H1 (cell line): ENCODE measurements around the gene ME3. TPM values are rescaled to one million over a fixed set of nuclear protein-coding genes. Genes with fewer than 3 reads are reported as not detected.

ENCODE experiments used
- CTCF ChIA-PET: fragments of 300-600 bp; sonication (Branson Sonifier 250); formaldehyde crosslinking; loops from one replicate; lab custom pipeline; 2021; ENCODE audit not compliant: partially characterized antibody; lab: Charles Lee
- POLR2A ChIA-PET: fragments of 300-600 bp; sonication (Branson Sonifier 250); formaldehyde crosslinking; loops from one replicate; lab custom pipeline; 2021; ENCODE audit warnings: inconsistent platforms; ENCODE audit not compliant: partially characterized antibody; lab: Charles Lee
- DNase-seq, 2 experiments: peaks; one replicate each; pipeline versions ENCODE4 v3.0.0 to v3.0.0-alpha.2; 2010 to 2022; ENCODE audit warnings: low spot score in 2 of 2, low read depth in 1 of 2, mixed read lengths in 1 of 2
- FAIRE-seq: peaks from 2 replicates; lab custom pipeline; 2011; peaks lifted over from hg19 to GRCh38; lab: Jason Lieb, UNC
- H2AFZ ChIP-seq: 2 replicates; pipeline ENCODE4 v1.8.1; 2012; ENCODE audit warnings: low read length, inconsistent platforms
- H2AK5ac ChIP-seq: 2 replicates; pipeline ENCODE4 v1.6.1; 2013; ENCODE audit warnings: low read depth, low read length
- H2BK120ac ChIP-seq: replicated peaks from 2 replicates; pipeline ENCODE3; 2013; ENCODE audit warnings: low read depth, low read length, inconsistent platforms
- H2BK12ac ChIP-seq: 2 replicates; pipeline ENCODE4 v1.6.1; 2013; ENCODE audit warnings: low read depth, low read length
- H2BK15ac ChIP-seq: 2 replicates; pipeline ENCODE4 v1.6.1; 2013; ENCODE audit warnings: low read length
- H2BK20ac ChIP-seq: 2 replicates; pipeline ENCODE4 v1.6.1; 2013; ENCODE audit warnings: low read length
- H2BK5ac ChIP-seq: 2 replicates; pipeline ENCODE4 v1.6.1; 2013; ENCODE audit warnings: low read depth, low read length
- H3K14ac ChIP-seq: 2 replicates; pipeline ENCODE4 v1.6.1; 2013; ENCODE audit warnings: inconsistent platforms; ENCODE audit not compliant: insufficient read length
- H3K18ac ChIP-seq: 2 replicates; pipeline ENCODE4 v1.6.1; 2013; ENCODE audit warnings: low read length; ENCODE audit errors: extremely low read depth
- H3K23ac ChIP-seq: 2 replicates; pipeline ENCODE4 v1.6.1; 2013; ENCODE audit warnings: inconsistent platforms; ENCODE audit not compliant: insufficient read length
- H3K23me2 ChIP-seq: 2 replicates; pipeline ENCODE4 v1.6.1; 2013; ENCODE audit warnings: low read depth, low read length
- H3K27ac ChIP-seq: 2 replicates; pipeline ENCODE4 v1.6.1; 2011; ENCODE audit warnings: low read depth, low read length, inconsistent platforms
- H3K27me3 ChIP-seq, 4 experiments: replicated peaks in 1 of 4; 1 replicate in 1 of 4; 2 replicates in 3 of 4; pipeline versions ENCODE4 v1.6.1 to v1.8.1; 2011 to 2013; ENCODE audit warnings: low read length in 3 of 4, mild to moderate bottlenecking in 3 of 4, inconsistent platforms in 2 of 4, mixed read lengths in 2 of 4, moderate library complexity in 1 of 4; ENCODE audit not compliant: control insufficient read depth in 3 of 4, insufficient read depth in 3 of 4; ENCODE audit errors: extremely low read depth in 1 of 4
- H3K36me3 ChIP-seq, 4 experiments: 2 replicates each; pipeline versions ENCODE4 v1.6.1 to v1.8.1; 2011 to 2013; ENCODE audit warnings: mild to moderate bottlenecking in 4 of 4, low read length in 3 of 4, moderate library complexity in 2 of 4, control low read depth in 1 of 4, inconsistent platforms in 1 of 4; ENCODE audit not compliant: insufficient read depth in 4 of 4, control insufficient read depth in 2 of 4
- H3K4ac ChIP-seq: replicated peaks from 2 replicates; pipeline ENCODE3; 2013; ENCODE audit warnings: low read length, low read depth, mixed read lengths, inconsistent platforms; ENCODE audit not compliant: insufficient read length
- H3K4me1 ChIP-seq, 4 experiments: replicated peaks in 1 of 4; 1 replicate in 1 of 4; 2 replicates in 3 of 4; pipeline versions ENCODE4 v1.6.1 to v1.8.1; 2011 to 2013; ENCODE audit warnings: low read length in 3 of 4, inconsistent platforms in 2 of 4, mixed read lengths in 1 of 4; ENCODE audit not compliant: insufficient read depth in 4 of 4, control insufficient read depth in 3 of 4
- H3K4me2 ChIP-seq, 2 experiments: 2 replicates each; pipeline versions ENCODE4 v1.6.1 to v1.8.1; 2011 to 2013; ENCODE audit warnings: low read depth in 2 of 2, low read length in 2 of 2, control low read depth in 1 of 2, inconsistent platforms in 1 of 2, mild to moderate bottlenecking in 1 of 2; ENCODE audit not compliant: insufficient read depth in 1 of 2
- H3K4me3 ChIP-seq, 4 experiments: fragments of 200-600, 300-600 bp in 1 of 4; sonication (generic), shearing (Covaris generic), sonication (Bioruptor Twin) in 1 of 4; 2 replicates each; pipeline versions ENCODE4 v1.5.1 to v1.8.1; 2011 to 2016; ENCODE audit warnings: low read length in 4 of 4, low read depth in 3 of 4, control low read depth in 2 of 4, inconsistent platforms in 2 of 4, mild to moderate bottlenecking in 2 of 4, mixed read lengths in 1 of 4, moderate library complexity in 1 of 4; ENCODE audit not compliant: insufficient read depth in 2 of 4; ENCODE audit errors: extremely low read depth in 1 of 4
- H3K56ac ChIP-seq: replicated peaks from 2 replicates; pipeline ENCODE3; 2013; ENCODE audit warnings: low read depth, mild to moderate bottlenecking, mixed read lengths, low read length, inconsistent platforms; ENCODE audit not compliant: insufficient read length
- H3K79me1 ChIP-seq: 2 replicates; pipeline ENCODE4 v1.6.1; 2013; ENCODE audit warnings: low read depth, low read length, control low read depth
- H3K79me2 ChIP-seq, 2 experiments: 2 replicates each; pipeline versions ENCODE4 v1.6.1 to v1.8.1; 2012 to 2013; ENCODE audit warnings: low read length in 2 of 2, mild to moderate bottlenecking in 2 of 2, inconsistent platforms in 1 of 2; ENCODE audit not compliant: insufficient read depth in 2 of 2, control insufficient read depth in 1 of 2
- H3K9ac ChIP-seq, 4 experiments: replicated peaks in 1 of 4; 1 replicate in 1 of 4; 2 replicates in 3 of 4; pipeline versions ENCODE4 v1.6.1 to v1.8.1; 2011 to 2013; ENCODE audit warnings: low read depth in 3 of 4, low read length in 3 of 4, control low read depth in 2 of 4, mild to moderate bottlenecking in 2 of 4, moderate library complexity in 2 of 4, inconsistent platforms in 1 of 4; ENCODE audit errors: extremely low read depth in 1 of 4
- H3K9me3 ChIP-seq, 2 experiments: 2 replicates each; pipeline versions ENCODE4 v1.6.1 to v1.8.1; 2012 to 2013; ENCODE audit warnings: mild to moderate bottlenecking in 2 of 2, moderate library complexity in 2 of 2, control low read depth in 1 of 2, inconsistent platforms in 1 of 2, low read depth in 1 of 2, low read length in 1 of 2, mixed read lengths in 1 of 2; ENCODE audit not compliant: insufficient read depth in 2 of 2
- H4K20me1 ChIP-seq, 2 experiments: replicated peaks in 1 of 2; 2 replicates each; pipeline versions ENCODE3 to v1.8.1; 2011 to 2013; ENCODE audit warnings: inconsistent platforms in 2 of 2, low read length in 2 of 2, mild to moderate bottlenecking in 1 of 2; ENCODE audit not compliant: insufficient read depth in 2 of 2, control insufficient read depth in 1 of 2
- H4K5ac ChIP-seq: 2 replicates; pipeline ENCODE4 v1.6.1; 2013; ENCODE audit warnings: low read length, low read depth, mixed read lengths, inconsistent platforms; ENCODE audit not compliant: insufficient read length
- H4K8ac ChIP-seq: 2 replicates; pipeline ENCODE4 v1.8.0; 2013; ENCODE audit warnings: mild to moderate bottlenecking, moderate library complexity, low read length, inconsistent platforms; ENCODE audit not compliant: insufficient read depth; ENCODE audit errors: extremely low read depth
- H4K91ac ChIP-seq: replicated peaks from 2 replicates; pipeline ENCODE3; 2013; ENCODE audit warnings: low read length, mixed read lengths, inconsistent platforms; ENCODE audit not compliant: insufficient read length
- FOSL1 ChIP-seq: IDR thresholded peaks from 2 replicates; pipeline ENCODE4 v1.6.1; 2011; ENCODE audit warnings: mild to moderate bottlenecking, low read depth, low read length, moderate library complexity; ENCODE audit not compliant: insufficient read depth
- KDM5A ChIP-seq: fragments of 200-600 bp; IDR thresholded peaks from 2 replicates; pipeline ENCODE4 v1.7.1; 2012; ENCODE audit warnings: mild to moderate bottlenecking, low read length, inconsistent platforms, mixed read lengths
- NRF1 ChIP-seq: IDR thresholded peaks from 2 replicates; pipeline ENCODE4 v1.6.1; 2011; ENCODE audit warnings: mild to moderate bottlenecking, low read depth, low read length, improper control_type of control experiment
- polyA plus RNA-seq, 7 experiments: library from polyadenylated mRNA; depleted of rRNA in 3 of 7; stranded (reverse) in 5 of 7; unstranded in 2 of 7; fragments of >200 nt in 5 of 7; fragments of 200-250 nt in 2 of 7; gene quantifications; 1 replicate in 5 of 7; 2 replicates in 1 of 7; 4 replicates in 1 of 7; pipeline versions ENCODE4 v1.2.1 to v1.2.3, GENCODE V29; 2011 to 2013; ENCODE audit warnings: missing spikeins in 2 of 7, mixed read lengths in 2 of 7
- total RNA-seq: library from RNA; stranded (reverse); fragmentation: NEBNext Ultra II Directional; extraction: Animal tissue kit (Norgen Biotek cat#: 25700); gene quantifications from 2 replicates; pipeline ENCODE4 v1.2.1, GENCODE V29; 2021

Gene ME3
- total and polyA plus RNA-seq, 2 of the 8 experiments (the other 6 are each of a cell fraction or from before 2014, with no cell fraction given), result 1.5 to 2.8 TPM

GRCh38 chr11:86491027-86491426 lies 181.4 kb downstream of the ME3 start (continued):
- no peak for TF ChIP-seq NRF1

DNA sequence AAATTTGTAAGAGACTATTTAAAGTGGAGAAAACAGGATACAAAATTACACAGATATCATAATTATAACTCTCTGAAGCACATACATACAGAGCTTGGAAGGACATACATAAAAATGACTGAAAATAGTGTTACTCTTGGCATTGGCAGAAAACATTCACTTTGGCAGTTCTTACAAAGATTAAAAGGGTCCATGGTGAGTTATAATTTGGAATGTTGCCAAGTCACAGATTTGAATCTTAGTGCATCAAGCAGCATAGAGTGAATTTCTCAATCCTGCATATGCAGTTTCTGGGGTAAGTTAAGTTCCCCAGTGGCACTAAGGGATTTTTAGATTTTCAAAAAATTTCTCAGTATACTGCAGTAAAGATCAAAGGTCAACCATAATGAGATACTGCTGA lies 181.8 kb downstream of the ME3 start:
- POLR2A ChIA-PET, result no interaction called here
- no peak overlapping the region for H4K91ac ChIP-seq
- H2BK20ac ChIP-seq, result no peak overlapping the region
- H4K20me1 ChIP-seq, result no peaks in the 10 kb centered on the region
- no peak overlapping the region for H3K23ac ChIP-seq
- H2BK15ac ChIP-seq, result no peak overlapping the region
- no peak overlapping the region for H3K4me3 ChIP-seq
- H3K56ac ChIP-seq, result no peak overlapping the region
- H4K5ac ChIP-seq, result no peak overlapping the region
- H2AK5ac ChIP-seq, result no peak overlapping the region
- H3K79me1 ChIP-seq, result no peaks in the 10 kb centered on the region
- H3K9me3 ChIP-seq, result no peaks in the 10 kb centered on the region
- H3K18ac ChIP-seq, result no peak overlapping the region
- no peak overlapping the region for H3K4ac ChIP-seq
- no peak for FAIRE-seq
- H3K23me2 ChIP-seq, result no peaks in the 10 kb centered on the region; the same call in 1 of the 2 replicates
- H2BK5ac ChIP-seq, result no peak overlapping the region
- no peaks in the 10 kb centered on the region for H3K27me3 ChIP-seq
- H3K4me1 ChIP-seq, result peaks cover 2 to 5% (median 2%) of the 10 kb centered on the region in 4 experiments; a peak in 3 of 7 replicates
- no peak overlapping the region for H3K14ac ChIP-seq
- H3K9ac ChIP-seq, result no peak overlapping the region
- no peaks in the 10 kb centered on the region for H3K79me2 ChIP-seq
- no peak overlapping the region for H3K4me2 ChIP-seq
- CTCF ChIA-PET, result interaction anchor here (1.2 to 1.8 kb wide), 3 partner anchors 9 to 118 kb away, joined by 3 to 5 read pairs (median 4); no protein-coding TSS in a partner anchor
- H2BK12ac ChIP-seq, result no peak overlapping the region
- no peaks in the 10 kb centered on the region for H3K36me3 ChIP-seq
- DNase-seq, result no peak
- no peak overlapping the region for H2BK120ac ChIP-seq
- H3K27ac ChIP-seq, result no peak overlapping the region
- no peak overlapping the region for H2AFZ ChIP-seq
- H4K8ac ChIP-seq, result no peak overlapping the region
- TF ChIP-seq KDM5A (no peak), NRF1 (no peak), FOSL1 (no peak)
